GM18526 (cell line): ENCODE measurements around the gene PDS5A.

Source experiments
- POLR2A ChIP-seq: IDR thresholded peaks from 3 replicates; pipeline ENCODE4 v1.6.1; 2011; ENCODE audit not compliant: insufficient read length; ENCODE audit errors: extremely low read depth

PDS5A gene

GRCh38 chr4:39864391-39864790 lies 113.3 kb downstream of the PDS5A start:
- TF ChIP-seq POLR2A = no peak

GRCh38 chr4:39860804-39861203 lies 116.9 kb downstream of the PDS5A start:
- no peak for TF ChIP-seq POLR2A

- TF ChIP-seq POLR2A = no peak
Measured at GRCh38 chr4:39855909-39856512, 121.7 kb downstream of the PDS5A start.

- TF ChIP-seq POLR2A = no peak
Measured at GRCh38 chr4:39852636-39853035, 125.1 kb downstream of the PDS5A start.

- no peak for TF ChIP-seq POLR2A
Measured at GRCh38 chr4:39850727-39851126, 127.0 kb downstream of the PDS5A start.

- no peak for TF ChIP-seq POLR2A
Measured at GRCh38 chr4:39846705-39847104, 131.0 kb downstream of the PDS5A start.

GRCh38 chr4:39846120-39846519 lies 131.6 kb downstream of the PDS5A start:
- no peak for TF ChIP-seq POLR2A

GRCh38 chr4:39841894-39842293 lies 135.8 kb downstream of the PDS5A start:
- TF ChIP-seq POLR2A = no peak

- TF ChIP-seq POLR2A = no peak
Measured at GRCh38 chr4:39840027-39840426, 137.7 kb downstream of the PDS5A start.

- no peak for TF ChIP-seq POLR2A
Measured at GRCh38 chr4:39834269-39834668, 143.4 kb downstream of the PDS5A start.

- TF ChIP-seq POLR2A = no peak
Measured at GRCh38 chr4:39825741-39826231, 151.9 kb downstream of the PDS5A start.

- no peak for TF ChIP-seq POLR2A
Measured at GRCh38 chr4:39825090-39825489, 152.6 kb downstream of the PDS5A start.

GRCh38 chr4:39823191-39823590 lies 154.5 kb downstream of the PDS5A start:
- TF ChIP-seq POLR2A = no peak

- TF ChIP-seq POLR2A = no peak
Measured at GRCh38 chr4:39822662-39823061, 155.0 kb downstream of the PDS5A start.

- no peak for TF ChIP-seq POLR2A
Measured at GRCh38 chr4:39821951-39822350, 155.8 kb downstream of the PDS5A start.

GRCh38 chr4:39820186-39820585 lies 157.5 kb downstream of the PDS5A start:
- TF ChIP-seq POLR2A = no peak

- TF ChIP-seq POLR2A = no peak
Measured at GRCh38 chr4:39818646-39819045, 159.1 kb downstream of the PDS5A start.
